ENCODE measurements around the gene CFAP69.

DNA sequence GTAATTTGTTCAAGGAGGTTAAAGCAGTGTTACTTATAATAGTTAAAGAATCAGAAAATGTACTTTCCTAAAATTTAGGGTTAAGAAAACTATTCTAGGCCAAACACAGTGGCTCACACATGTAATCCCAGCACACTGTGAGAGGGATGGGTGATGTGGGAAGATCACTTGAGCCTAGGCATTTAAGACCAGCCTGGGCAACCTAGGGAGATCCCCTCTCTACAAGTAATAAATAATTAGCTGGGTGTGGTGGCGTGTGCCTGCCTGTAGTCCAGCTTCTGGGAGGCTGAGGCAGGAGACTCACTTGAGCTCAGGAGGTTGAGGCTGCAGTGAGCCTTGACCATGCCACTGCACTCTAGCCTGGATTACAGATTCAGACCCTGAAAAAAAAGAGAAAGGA lies 37.0 kb upstream of the CFAP69 start:
- no peak for TF ChIP-seq SPI1 (IDR thresholded peaks at IDR 0.05; ENCODE audit: low read depth, low read length)
- TF ChIP-seq POLR2A (IDR thresholded peaks at IDR 0.05; ENCODE audit: low read depth, low read length) = no peak

Data from GM12891 (cell line).